ENCODE measurements around the gene GPS1.

GPS1 gene

GRCh38 chr17:82015311-82015971 is 36.3 kb upstream of the GPS1 start:
- DNase-seq: no peak

DNA sequence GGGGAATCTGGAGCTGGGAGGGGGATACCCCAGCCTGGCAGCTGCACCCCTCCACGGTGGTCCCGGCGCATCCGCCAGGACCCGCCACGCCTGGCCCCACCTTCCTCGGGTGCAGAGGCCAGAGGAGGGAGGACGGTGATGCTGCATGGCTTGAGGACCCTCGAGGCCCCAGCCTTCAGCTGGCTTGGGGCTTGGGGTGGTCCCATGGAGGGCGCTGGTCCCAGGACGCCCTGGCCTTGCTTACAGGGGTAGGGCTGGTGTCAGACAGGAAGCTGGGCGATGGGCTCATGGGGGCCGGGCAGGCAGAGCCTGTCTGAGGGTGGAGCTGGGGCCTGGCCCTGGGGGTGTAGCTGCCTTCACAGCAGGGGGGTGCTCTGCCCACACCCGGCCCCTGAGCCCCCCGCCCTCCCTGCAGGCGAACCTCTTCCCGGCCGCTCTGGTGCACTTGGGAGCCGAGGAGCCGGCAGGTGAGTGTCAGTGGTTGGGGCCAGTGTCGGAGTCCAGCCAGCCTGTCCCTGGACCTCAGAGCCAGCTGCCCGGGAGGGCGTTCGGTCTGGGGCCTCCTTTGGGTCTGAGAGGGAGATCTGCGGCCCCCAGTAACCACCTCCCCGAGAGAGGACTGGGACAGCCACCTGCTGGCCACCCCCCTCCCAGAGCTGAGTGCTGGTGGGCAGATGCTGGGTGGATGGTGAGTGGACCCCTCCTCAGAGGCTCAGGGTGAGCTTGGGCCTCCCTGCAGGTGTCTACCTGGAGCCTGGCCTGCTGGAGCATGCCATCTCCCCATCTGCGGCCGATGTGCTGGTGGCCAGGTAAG is 35.4 kb upstream of the GPS1 start:
- no peak for DNase-seq

GRCh38 chr17:82016875-82017459 is 34.7 kb upstream of the GPS1 start:
- no peak for DNase-seq

DNA sequence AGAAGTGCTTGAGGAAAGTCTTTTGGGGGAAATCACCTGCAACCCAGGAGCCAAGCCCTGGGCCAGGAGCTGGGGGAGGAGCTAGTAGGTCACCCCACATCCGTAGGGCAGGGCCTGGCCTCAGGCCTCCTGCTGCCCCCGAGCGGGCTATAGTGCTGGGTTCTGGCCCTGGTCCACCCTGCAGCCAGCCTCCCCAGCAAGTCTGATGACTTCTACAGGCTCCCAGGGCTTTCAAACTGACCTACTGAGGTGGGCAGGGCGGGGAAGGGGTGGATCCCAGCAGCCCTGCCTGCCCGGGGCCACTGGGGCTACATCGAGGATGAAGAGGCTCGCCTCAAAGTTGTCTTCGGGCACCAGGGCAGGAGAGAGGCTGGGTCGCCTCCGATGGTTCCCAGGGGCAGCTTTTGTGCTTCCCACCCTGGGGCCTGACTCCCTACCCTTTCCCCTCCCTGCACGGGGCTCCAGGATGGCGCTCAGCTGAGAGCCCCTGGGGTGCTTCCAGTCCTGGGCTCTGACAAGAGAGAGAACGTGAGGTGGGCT is 34.0 kb upstream of the GPS1 start:
- no peak for DNase-seq

GRCh38 chr17:82018152-82018988 is 33.3 kb upstream of the GPS1 start:
- DNase-seq: no peak

DNA sequence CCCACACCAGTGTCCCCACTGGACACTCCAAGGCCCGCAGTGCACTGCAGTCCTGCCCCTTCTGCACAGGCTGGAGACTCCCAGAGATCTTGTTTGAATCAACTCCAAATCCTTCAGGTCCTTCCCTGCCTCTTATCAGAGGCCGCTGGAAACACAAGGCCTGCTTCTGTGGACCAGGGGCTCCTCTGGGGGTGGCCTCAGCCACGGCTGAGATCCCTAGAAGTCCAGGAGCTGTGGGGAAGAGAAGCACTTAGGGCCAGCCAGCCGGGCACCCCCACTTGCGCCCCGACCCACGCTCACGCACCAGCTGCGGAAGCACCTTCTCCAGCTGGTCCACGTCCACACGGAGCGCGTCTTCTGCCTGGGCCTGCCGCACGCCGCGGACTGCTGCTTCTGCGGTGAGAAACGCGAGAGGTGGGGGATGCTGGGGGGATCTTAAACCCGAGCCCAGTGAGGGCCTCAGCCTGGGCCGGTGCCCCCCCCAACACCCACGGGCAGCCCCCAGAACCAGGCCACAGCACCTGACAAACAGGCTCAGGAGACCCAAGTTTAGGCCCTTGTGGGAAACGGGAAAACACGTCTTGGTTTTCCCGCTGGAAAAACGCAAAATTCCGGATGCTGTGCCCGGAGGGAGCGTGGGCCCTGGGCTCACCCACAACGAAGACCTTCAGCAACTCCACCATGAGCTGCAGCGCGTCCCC is 32.6 kb upstream of the GPS1 start:
- no peak for DNase-seq

DNA sequence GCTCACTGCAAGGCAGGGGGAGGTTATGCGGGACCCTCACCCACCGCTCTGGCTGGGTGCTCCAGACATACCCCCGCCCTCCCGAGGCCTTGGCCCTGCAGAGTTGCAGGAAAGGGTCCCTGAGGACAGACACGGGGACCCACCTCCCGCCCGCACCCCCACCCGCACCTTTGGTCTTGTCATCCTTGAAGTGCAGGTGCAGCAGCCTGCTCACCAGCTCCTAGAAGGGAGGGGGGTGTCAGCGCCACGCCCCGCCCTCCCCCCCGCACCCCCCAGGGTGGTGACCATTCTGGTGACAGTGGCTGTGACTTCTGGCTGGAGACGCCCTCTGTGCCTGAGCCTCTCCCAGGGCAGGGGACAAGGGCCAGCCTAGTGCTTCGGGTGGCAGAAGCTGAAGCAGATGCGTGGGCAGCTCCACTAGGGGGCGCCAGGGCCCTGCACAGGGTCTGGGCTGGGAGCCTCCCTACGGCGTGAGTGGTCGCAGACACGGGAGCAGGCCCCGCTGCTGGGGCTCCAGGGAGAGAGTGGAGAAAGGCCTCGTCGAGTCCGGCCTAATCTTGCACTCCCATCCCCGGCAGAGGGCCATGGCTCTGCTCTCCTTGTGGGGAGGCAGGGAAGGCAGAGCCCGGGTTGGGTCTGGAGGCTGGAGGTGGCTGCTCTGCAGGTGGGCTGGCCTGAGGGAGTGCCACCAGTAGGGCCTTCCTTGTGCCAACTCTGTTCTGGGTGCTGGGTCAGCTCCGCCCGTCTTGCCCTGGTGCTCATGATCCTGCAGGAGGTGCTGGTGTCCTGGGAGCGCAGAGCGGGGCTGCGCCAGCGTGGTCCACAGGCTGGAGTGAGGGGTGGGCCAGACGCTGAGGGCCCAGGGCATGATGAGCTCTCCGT is 31.8 kb upstream of the GPS1 start:
- DNase-seq: peak; percentile 87

- DNase-seq: no peak
Observed at GRCh38 chr17:82020572-82021106, 31.1 kb upstream of the GPS1 start.

GRCh38 chr17:82021107-82021899 is 30.4 kb upstream of the GPS1 start:
- peak; percentile 79 for DNase-seq

- peak; percentile 71 for DNase-seq
Observed at GRCh38 chr17:82021900-82022309, 29.8 kb upstream of the GPS1 start.

DNA sequence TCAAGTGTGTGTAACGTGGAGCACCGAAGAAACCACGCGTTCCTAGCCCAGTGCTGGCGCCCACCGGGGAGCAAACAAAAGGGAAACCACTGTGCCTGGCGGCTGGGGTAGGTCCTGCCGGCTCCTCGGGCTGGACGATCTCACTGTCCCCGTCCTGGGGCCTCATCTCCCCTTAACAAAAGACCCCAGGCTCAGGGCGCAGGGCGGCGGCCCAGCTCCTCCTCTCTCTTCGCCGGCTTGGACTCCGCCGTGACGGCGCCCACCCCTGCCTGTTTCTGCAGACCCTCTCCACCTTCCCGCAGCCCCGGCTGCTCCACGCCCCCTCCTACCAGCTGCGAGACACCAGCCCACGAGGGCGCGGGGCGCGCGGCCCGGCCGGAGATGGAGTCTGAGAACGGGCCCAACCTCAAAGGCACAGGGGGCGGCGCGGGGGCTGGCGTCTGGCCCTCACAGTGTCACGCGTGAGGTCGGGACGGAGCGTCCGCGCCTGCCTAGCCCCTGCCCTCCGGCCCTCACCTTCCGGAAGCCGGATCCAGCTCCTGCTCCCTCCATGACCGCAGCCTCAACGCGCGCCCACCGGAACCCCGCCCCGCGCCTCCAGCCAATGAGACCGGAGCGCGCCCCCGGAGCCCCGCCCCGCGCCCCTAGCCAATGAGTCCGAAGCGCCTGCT is 29.3 kb upstream of the GPS1 start, which contains the start of gene CENPX:
CENPX (minus strand) TSS at position 569 of the 671 bp plus-strand sequence; CDS start at position 552, 17 bp downstream.
- DNase-seq: peak; percentile 69

GRCh38 chr17:82022981-82023446 is 28.7 kb upstream of the GPS1 start, which contains the start of gene LRRC45:
Gene LRRC45 (plus strand): TSS chr17:82023305. CDS start chr17:82023644, 339 bp downstream.
- DNase-seq: peak; percentile 99

GRCh38 chr17:82023447-82024241 is 28.1 kb upstream of the GPS1 start:
- peak; percentile 77 for DNase-seq

DNA sequence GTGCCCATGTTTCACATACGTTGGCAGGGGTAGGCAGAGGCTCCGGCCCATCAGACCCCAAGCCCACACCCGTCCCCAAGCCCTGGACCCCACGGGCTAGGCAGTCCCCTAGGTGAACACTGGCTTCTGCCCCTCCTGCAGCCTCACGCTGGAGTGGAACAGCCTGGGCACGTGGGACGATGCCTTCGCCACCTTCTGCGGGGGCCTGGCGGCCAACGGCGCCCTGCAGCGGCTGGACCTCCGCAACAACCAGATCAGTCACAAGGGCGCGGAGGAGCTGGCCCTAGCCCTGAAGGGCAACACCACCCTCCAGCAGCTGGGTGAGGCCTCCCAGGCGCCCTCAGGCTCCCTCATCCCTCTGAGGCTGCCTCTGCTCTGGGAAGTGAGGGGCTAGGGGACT is 26.8 kb upstream of the GPS1 start:
- no peak for DNase-seq

- no peak for DNase-seq
Observed at GRCh38 chr17:82025401-82026107, 26.1 kb upstream of the GPS1 start.

DNA sequence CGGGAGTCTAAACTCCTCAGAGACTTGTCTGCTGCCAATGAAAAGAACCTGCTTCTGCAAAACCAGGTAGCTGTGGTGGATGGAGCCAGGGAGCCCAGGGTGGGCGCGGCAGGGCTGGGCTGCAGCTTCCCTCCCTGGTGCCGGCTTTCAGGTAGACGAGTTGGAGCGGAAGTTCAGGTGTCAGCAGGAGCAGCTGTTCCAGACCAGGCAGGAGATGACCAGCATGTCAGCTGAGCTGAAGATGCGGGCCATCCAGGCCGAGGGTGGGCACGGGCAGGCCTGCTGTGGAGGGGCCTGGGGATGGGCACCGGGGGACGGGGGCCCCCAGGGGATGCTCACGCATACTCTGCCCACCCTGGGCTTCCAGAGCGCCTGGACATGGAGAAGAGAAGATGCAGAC is 23.5 kb upstream of the GPS1 start:
- no peak for DNase-seq

- no peak for DNase-seq
Observed at GRCh38 chr17:82028966-82029365, 22.7 kb upstream of the GPS1 start.
